ENCODE measurements around the gene RCBTB1.

DNA sequence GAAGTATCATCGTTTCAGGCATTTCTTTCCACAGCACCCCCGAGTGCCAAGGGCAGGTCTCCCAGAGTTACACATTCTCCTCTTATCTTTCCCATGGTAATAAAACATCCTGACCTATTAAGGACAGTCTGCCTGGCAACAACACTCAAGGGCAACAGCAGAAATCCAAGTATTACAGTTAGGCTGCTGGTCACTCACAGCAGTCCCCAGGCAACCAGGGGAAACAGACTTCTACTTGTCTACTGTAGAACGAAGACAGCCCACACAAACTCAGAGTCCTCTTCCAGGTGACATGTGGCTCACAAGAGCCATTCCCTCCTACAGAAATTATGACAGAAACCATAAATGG lies 24.3 kb downstream of the RCBTB1 start:
- TF ChIP-seq, protein P1, sequence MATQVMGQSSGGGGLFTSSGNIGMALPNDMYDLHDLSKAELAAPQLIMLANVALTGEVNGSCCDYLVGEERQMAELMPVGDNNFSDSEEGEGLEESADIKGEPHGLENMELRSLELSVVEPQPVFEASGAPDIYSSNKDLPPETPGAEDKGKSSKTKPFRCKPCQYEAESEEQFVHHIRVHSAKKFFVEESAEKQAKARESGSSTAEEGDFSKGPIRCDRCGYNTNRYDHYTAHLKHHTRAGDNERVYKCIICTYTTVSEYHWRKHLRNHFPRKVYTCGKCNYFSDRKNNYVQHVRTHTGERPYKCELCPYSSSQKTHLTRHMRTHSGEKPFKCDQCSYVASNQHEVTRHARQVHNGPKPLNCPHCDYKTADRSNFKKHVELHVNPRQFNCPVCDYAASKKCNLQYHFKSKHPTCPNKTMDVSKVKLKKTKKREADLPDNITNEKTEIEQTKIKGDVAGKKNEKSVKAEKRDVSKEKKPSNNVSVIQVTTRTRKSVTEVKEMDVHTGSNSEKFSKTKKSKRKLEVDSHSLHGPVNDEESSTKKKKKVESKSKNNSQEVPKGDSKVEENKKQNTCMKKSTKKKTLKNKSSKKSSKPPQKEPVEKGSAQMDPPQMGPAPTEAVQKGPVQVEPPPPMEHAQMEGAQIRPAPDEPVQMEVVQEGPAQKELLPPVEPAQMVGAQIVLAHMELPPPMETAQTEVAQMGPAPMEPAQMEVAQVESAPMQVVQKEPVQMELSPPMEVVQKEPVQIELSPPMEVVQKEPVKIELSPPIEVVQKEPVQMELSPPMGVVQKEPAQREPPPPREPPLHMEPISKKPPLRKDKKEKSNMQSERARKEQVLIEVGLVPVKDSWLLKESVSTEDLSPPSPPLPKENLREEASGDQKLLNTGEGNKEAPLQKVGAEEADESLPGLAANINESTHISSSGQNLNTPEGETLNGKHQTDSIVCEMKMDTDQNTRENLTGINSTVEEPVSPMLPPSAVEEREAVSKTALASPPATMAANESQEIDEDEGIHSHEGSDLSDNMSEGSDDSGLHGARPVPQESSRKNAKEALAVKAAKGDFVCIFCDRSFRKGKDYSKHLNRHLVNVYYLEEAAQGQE (IDR thresholded peaks at IDR 0.05; ENCODE audit: borderline replicate concordance), result no peak
- TF ChIP-seq, protein P2, sequence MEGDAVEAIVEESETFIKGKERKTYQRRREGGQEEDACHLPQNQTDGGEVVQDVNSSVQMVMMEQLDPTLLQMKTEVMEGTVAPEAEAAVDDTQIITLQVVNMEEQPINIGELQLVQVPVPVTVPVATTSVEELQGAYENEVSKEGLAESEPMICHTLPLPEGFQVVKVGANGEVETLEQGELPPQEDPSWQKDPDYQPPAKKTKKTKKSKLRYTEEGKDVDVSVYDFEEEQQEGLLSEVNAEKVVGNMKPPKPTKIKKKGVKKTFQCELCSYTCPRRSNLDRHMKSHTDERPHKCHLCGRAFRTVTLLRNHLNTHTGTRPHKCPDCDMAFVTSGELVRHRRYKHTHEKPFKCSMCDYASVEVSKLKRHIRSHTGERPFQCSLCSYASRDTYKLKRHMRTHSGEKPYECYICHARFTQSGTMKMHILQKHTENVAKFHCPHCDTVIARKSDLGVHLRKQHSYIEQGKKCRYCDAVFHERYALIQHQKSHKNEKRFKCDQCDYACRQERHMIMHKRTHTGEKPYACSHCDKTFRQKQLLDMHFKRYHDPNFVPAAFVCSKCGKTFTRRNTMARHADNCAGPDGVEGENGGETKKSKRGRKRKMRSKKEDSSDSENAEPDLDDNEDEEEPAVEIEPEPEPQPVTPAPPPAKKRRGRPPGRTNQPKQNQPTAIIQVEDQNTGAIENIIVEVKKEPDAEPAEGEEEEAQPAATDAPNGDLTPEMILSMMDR (IDR thresholded peaks at IDR 0.05; ENCODE audit: poor library complexity, severe bottlenecking), result no peak
- no peak for TF ChIP-seq POLR2AphosphoS5 (IDR thresholded peaks at IDR 0.05)

Data from neural cell (in vitro differentiated cells).